ENCODE data around the gene HPS6. TPM values are rescaled to one million over a fixed set of nuclear protein-coding genes. Genes with fewer than 3 reads are reported as not detected.
A peak's percentile ranks its signal among the peaks of the same experiment; 100 is the strongest.

HPS6 gene
- polyA plus RNA-seq, 2 of the 4 experiments (the other 2 are of a cell fraction) = 5.6 to 15.3 TPM

DNA sequence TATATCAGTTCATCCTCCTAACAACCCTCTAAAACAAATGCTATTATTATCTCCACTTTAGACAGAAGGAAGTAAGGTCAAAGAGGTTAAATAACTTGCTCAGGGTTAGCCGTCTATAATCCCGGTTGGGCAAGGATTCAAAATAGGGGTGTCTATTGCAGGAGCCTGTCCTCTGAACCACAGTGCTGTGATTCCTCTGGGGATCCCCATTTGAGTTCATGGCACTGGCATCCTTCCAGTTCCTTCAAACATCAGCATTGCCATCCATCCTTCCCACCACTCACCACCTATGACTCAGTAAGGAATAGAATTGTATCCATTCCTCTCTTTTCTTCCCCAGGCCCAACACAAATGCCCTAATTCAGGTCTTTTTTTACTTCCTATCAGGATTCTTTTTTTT lies 25.6 kb downstream of the HPS6 start:
- no peak for FAIRE-seq

DNA sequence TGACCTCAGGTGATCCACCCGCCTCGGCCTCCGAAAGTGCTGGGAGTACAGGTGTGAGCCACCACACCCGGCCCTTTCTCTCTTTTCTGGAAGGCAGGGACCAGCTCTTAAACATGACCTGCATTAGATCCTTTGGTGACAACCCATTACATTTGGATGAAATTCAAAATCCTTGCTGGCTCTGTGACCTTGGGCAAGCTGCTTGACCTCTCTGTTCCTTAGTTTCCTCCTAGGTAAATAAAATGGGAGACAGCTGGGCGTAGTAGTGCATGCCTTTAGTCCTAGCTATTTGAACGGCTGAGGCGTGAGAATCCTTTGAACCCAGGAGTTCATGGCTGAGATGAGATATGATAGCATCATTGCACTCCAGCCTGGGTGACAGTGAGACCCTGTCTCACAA lies 31.3 kb downstream of the HPS6 start:
- H3K4me2 ChIP-seq = no peak overlapping the region
- H3K27ac ChIP-seq = no peak overlapping the region
- H3K4me1 ChIP-seq = no peaks in the 10 kb centered on the region
- no peak for DNase-seq (ENCODE audit: low read depth in 1 of 2, low spot score in 1 of 2)
- 95% methylated on average over 7 of the region's 7 CpGs for WGBS (ENCODE audit: missing lambda C conversion rate)
- H3K9me3 ChIP-seq = no peaks in the 10 kb centered on the region
- FAIRE-seq = no peak
- TF ChIP-seq MYC (IDR thresholded peaks at IDR 0.05; ENCODE audit: borderline replicate concordance, low read length) = no peak
- TF ChIP-seq BCL3 (IDR thresholded peaks at IDR 0.05) = no peak
- TF ChIP-seq HOXB5 (CRISPR knock-in tag; IDR thresholded peaks at IDR 0.05) = no peak
- TF ChIP-seq HMGXB4 (CRISPR knock-in tag; IDR thresholded peaks at IDR 0.05; ENCODE audit: borderline replicate concordance) = no peak
- TF ChIP-seq, protein P1, sequence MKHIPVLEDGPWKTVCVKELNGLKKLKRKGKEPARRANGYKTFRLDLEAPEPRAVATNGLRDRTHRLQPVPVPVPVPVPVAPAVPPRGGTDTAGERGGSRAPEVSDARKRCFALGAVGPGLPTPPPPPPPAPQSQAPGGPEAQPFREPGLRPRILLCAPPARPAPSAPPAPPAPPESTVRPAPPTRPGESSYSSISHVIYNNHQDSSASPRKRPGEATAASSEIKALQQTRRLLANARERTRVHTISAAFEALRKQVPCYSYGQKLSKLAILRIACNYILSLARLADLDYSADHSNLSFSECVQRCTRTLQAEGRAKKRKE (CRISPR knock-in tag; IDR thresholded peaks at IDR 0.05; ENCODE audit: low read depth) = no peak
- TF ChIP-seq RCOR1 (IDR thresholded peaks at IDR 0.05; ENCODE audit: low read depth, low read length) = no peak
- no peak for TF ChIP-seq RFX5 (IDR thresholded peaks at IDR 0.05)
- TF ChIP-seq CEBPB (IDR thresholded peaks at IDR 0.05) = no peak
- TF ChIP-seq MAFK (IDR thresholded peaks at IDR 0.05; ENCODE audit: partially characterized antibody) = no peak
- no peak for TF ChIP-seq NPAS2 (CRISPR knock-in tag; IDR thresholded peaks at IDR 0.05; ENCODE audit: borderline replicate concordance)
- ChIA-PET CTCF (interaction anchor here (0.6 to 3.7 kb wide), 4 partner anchors 13 to 260 kb away, joined by 3 to 17 read pairs (median 4); no protein-coding TSS in a partner anchor), POLR2A (no interaction called here)
- H3K4me3 ChIP-seq = no peak overlapping the region
- ATAC-seq = no peak

More for the DNA sequence above, 25.6 kb downstream of the HPS6 start:
- no peaks in the 10 kb centered on the region for H3K9me3 ChIP-seq
- ChIA-PET POLR2A (no interaction called here), CTCF (no interaction called here)
- H3K27ac ChIP-seq = no peak overlapping the region
- TF ChIP-seq, protein P2, sequence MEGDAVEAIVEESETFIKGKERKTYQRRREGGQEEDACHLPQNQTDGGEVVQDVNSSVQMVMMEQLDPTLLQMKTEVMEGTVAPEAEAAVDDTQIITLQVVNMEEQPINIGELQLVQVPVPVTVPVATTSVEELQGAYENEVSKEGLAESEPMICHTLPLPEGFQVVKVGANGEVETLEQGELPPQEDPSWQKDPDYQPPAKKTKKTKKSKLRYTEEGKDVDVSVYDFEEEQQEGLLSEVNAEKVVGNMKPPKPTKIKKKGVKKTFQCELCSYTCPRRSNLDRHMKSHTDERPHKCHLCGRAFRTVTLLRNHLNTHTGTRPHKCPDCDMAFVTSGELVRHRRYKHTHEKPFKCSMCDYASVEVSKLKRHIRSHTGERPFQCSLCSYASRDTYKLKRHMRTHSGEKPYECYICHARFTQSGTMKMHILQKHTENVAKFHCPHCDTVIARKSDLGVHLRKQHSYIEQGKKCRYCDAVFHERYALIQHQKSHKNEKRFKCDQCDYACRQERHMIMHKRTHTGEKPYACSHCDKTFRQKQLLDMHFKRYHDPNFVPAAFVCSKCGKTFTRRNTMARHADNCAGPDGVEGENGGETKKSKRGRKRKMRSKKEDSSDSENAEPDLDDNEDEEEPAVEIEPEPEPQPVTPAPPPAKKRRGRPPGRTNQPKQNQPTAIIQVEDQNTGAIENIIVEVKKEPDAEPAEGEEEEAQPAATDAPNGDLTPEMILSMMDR (IDR thresholded peaks at IDR 0.05) = no peak
- TF ChIP-seq HOXB13 (CRISPR knock-in tag; IDR thresholded peaks at IDR 0.05; ENCODE audit: low read depth) (no peak), NPAS2 (CRISPR knock-in tag; IDR thresholded peaks at IDR 0.05; ENCODE audit: borderline replicate concordance) (no peak), EHMT2 (IDR thresholded peaks at IDR 0.05; ENCODE audit: low read depth) (no peak), GATA3 (IDR thresholded peaks at IDR 0.05; ENCODE audit: borderline replicate concordance) (no peak), ZC3H11A (IDR thresholded peaks at IDR 0.05) (no peak), BHLHE40 (IDR thresholded peaks at IDR 0.05; ENCODE audit: low read depth, low read length) (no peak)
- TF ChIP-seq, protein P3, sequence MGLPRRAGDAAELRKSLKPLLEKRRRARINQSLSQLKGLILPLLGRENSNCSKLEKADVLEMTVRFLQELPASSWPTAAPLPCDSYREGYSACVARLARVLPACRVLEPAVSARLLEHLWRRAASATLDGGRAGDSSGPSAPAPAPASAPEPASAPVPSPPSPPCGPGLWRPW (IDR thresholded peaks at IDR 0.05) = no peak
- TF ChIP-seq, protein P4, sequence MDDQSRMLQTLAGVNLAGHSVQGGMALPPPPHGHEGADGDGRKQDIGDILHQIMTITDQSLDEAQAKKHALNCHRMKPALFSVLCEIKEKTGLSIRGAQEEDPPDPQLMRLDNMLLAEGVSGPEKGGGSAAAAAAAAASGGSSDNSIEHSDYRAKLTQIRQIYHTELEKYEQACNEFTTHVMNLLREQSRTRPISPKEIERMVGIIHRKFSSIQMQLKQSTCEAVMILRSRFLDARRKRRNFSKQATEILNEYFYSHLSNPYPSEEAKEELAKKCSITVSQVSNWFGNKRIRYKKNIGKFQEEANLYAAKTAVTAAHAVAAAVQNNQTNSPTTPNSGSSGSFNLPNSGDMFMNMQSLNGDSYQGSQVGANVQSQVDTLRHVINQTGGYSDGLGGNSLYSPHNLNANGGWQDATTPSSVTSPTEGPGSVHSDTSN (IDR thresholded peaks at IDR 0.05) = no peak
- H3K4me1 ChIP-seq = no peaks in the 10 kb centered on the region
- ATAC-seq = peak in 1 of 2 experiments; percentile 30; a peak in 1 of 6 replicates
- H3K4me2 ChIP-seq = no peak overlapping the region
- DNase-seq (ENCODE audit: low read depth in 1 of 2, low spot score in 1 of 2) = no peak
- WGBS (ENCODE audit: missing lambda C conversion rate) = 71% methylated on average over 2 of the region's 2 CpGs
- no peak overlapping the region for H3K4me3 ChIP-seq
